K562 (cell line): ENCODE measurements around the gene SEPTIN2. TPM values are rescaled to one million over a fixed set of nuclear protein-coding genes. Genes with fewer than 3 reads are reported as not detected.

Experiments used
- ATAC-seq: fragments of 200-7000 bp; cut with Tn5 transposase; 3 replicates; pipeline ENCODE4 v1.9.1; 2020; ENCODE audit warnings: moderate library complexity
- BruUV-seq: library from RNA; stranded (reverse); fragments of 400-500 nt; replicated peaks from 2 replicates; lab custom pipeline; 2021; lab: Mats Ljungman, UMichigan
- CTCF ChIA-PET: fragments of 300-600 bp; formaldehyde crosslinking; extraction: SDS; loops from one replicate; lab custom pipeline; 2021; ENCODE audit warnings: low intra/inter-chr PET ratio; lab: Yijun Ruan, JAX
- POLR2A ChIA-PET: fragments of 300-600, 350-650 bp; sonication (Branson Sonifier 250); formaldehyde crosslinking; extraction: SDS; loops from one replicate; lab custom pipeline; 2021; ENCODE audit warnings: antibody characterized with exemption, inconsistent platforms; lab: Yijun Ruan, JAX
- DNase-seq, 4 experiments: peaks; one replicate each; pipeline versions ENCODE4 v3.0.0 to v3.0.0-alpha.2; 2011 to 2018; ENCODE audit warnings: low spot score in 3 of 4, mixed read lengths in 3 of 4; ENCODE audit errors: extremely low read depth in 1 of 4
- FAIRE-seq: peaks from 2 replicates; lab custom pipeline; 2011; peaks lifted over from hg19 to GRCh38; lab: Jason Lieb, UNC
- H2AFZ ChIP-seq: 2 replicates; pipeline ENCODE4 v1.6.0; 2011; ENCODE audit warnings: low read depth, low read length, control low read depth, inconsistent platforms
- H3K27ac ChIP-seq: fragments of 200-600 bp; 3 replicates; pipeline ENCODE4 v1.8.0; 2011; ENCODE audit warnings: low read depth, mild to moderate bottlenecking, control low read depth, inconsistent platforms, low read length, moderate library complexity, mixed read lengths; ENCODE audit errors: extremely low read depth
- H3K27me3 ChIP-seq, 2 experiments: fragments of 300-600 bp in 1 of 2; 2 replicates in 1 of 2; 3 replicates in 1 of 2; pipeline versions ENCODE4 v1.6.0 to v1.8.0; 2011; ENCODE audit warnings: inconsistent platforms in 2 of 2, low read length in 2 of 2, mild to moderate bottlenecking in 1 of 2, mixed read lengths in 1 of 2, moderate library complexity in 1 of 2; ENCODE audit not compliant: control insufficient read depth in 2 of 2, insufficient read depth in 2 of 2
- H3K36me3 ChIP-seq: fragments of 300-600 bp; 3 replicates; pipeline ENCODE4 v1.8.0; 2011; ENCODE audit warnings: mild to moderate bottlenecking, low read length, inconsistent platforms; ENCODE audit not compliant: control insufficient read depth, insufficient read depth
- H3K4me1 ChIP-seq, 2 experiments: fragments of 200-600 bp in 1 of 2; replicated peaks in 1 of 2; 2 replicates in 1 of 2; 3 replicates in 1 of 2; pipeline versions ENCODE4 v1.5.1 to v1.8.0; 2011; ENCODE audit warnings: inconsistent platforms in 2 of 2, low read length in 2 of 2, mild to moderate bottlenecking in 1 of 2, mixed read lengths in 1 of 2, moderate library complexity in 1 of 2; ENCODE audit not compliant: control insufficient read depth in 2 of 2, insufficient read depth in 2 of 2
- H3K4me2 ChIP-seq: 2 replicates; pipeline ENCODE4 v1.6.1; 2011; ENCODE audit warnings: low read length, control low read depth, inconsistent platforms, mixed read lengths; ENCODE audit not compliant: insufficient read depth
- H3K4me3 ChIP-seq: fragments of 200-600 bp; sonication (generic), shearing (Covaris generic); 2 replicates; pipeline ENCODE4 v1.5.1; 2016; ENCODE audit warnings: control low read depth, inconsistent platforms
- H3K79me2 ChIP-seq: fragments of 200-600 bp; 3 replicates; pipeline ENCODE4 v1.8.0; 2011; ENCODE audit warnings: low read length, inconsistent platforms; ENCODE audit not compliant: control insufficient read depth, insufficient read depth
- H3K9ac ChIP-seq, 2 experiments: 2 replicates each; pipeline versions ENCODE4 v1.6.0 to v1.6.1; 2011; ENCODE audit warnings: low read depth in 2 of 2, low read length in 2 of 2, control low read depth in 1 of 2, inconsistent platforms in 1 of 2, mild to moderate bottlenecking in 1 of 2, mixed read lengths in 1 of 2; ENCODE audit not compliant: insufficient read depth in 1 of 2
- H3K9me1 ChIP-seq: one replicate; pipeline ENCODE4 v1.6.0; 2011; ENCODE audit warnings: inconsistent platforms, mild to moderate bottlenecking, low read length, moderate library complexity; ENCODE audit not compliant: control insufficient read depth, insufficient read depth
- H3K9me3 ChIP-seq: replicated peaks from 2 replicates; pipeline ENCODE4 v1.5.1; 2011; ENCODE audit warnings: low read depth, low read length, inconsistent platforms; ENCODE audit not compliant: control insufficient read depth, insufficient read depth
- H4K20me1 ChIP-seq: replicated peaks from 2 replicates; pipeline ENCODE4 v1.6.1; 2011; ENCODE audit warnings: low read length, inconsistent platforms, mixed read lengths; ENCODE audit not compliant: control insufficient read depth, insufficient read depth
- E2F4 ChIP-seq: sonication (generic); formaldehyde crosslinking; IDR thresholded peaks from 2 replicates; pipeline ENCODE4 v1.8.0; 2022; ENCODE audit warnings: mild to moderate bottlenecking, low read depth, missing genetic modification reagents
- FOXA1 ChIP-seq: fragments of 450-650 bp; IDR thresholded peaks from 2 replicates; pipeline ENCODE4 v1.6.1; 2016; ENCODE audit warnings: mild to moderate bottlenecking, borderline replicate concordance
- FOXK2 ChIP-seq, 2 experiments: fragments of 450-650 bp; IDR thresholded peaks in 1 of 2; conservative IDR thresholded peaks in 1 of 2; 2 replicates each; pipeline ENCODE4 v1.6.1; 2016; ENCODE audit warnings: low read depth in 2 of 2, mild to moderate bottlenecking in 1 of 2
- KDM4B ChIP-seq, 2 experiments: fragments of 450-650 bp in 1 of 2; sonication (generic) in 1 of 2; IDR thresholded peaks; 2 replicates each; pipeline ENCODE4 v1.6.1; 2016 to 2017; ENCODE audit warnings: borderline replicate concordance in 2 of 2, antibody characterized with exemption in 1 of 2, low read depth in 1 of 2, mild to moderate bottlenecking in 1 of 2
- MEF2A ChIP-seq: IDR thresholded peaks from 2 replicates; pipeline ENCODE4 v1.6.1; 2011; ENCODE audit warnings: low read depth, mild to moderate bottlenecking, low read length, moderate library complexity; ENCODE audit not compliant: control insufficient read depth
- PHB2 ChIP-seq: fragments of 450-650 bp; IDR thresholded peaks from 2 replicates; pipeline ENCODE4 v1.6.1; 2017; ENCODE audit warnings: low read depth
- POLR2AphosphoS5 ChIP-seq: IDR thresholded peaks from 2 replicates; pipeline ENCODE4 v1.6.1; 2011; ENCODE audit warnings: mild to moderate bottlenecking, low read depth, low read length, moderate library complexity; ENCODE audit not compliant: control insufficient read depth, insufficient read depth
- RBM15 ChIP-seq: fragments of 200-400 bp; formaldehyde crosslinking; IDR thresholded peaks from 2 replicates; pipeline ENCODE4 v1.6.1; 2018; ENCODE audit warnings: mild to moderate bottlenecking, low read length, moderate library complexity; ENCODE audit not compliant: insufficient read depth
- ZBTB17 ChIP-seq: fragments of 450-650 bp; formaldehyde crosslinking; IDR thresholded peaks from 2 replicates; pipeline ENCODE4 v1.4.0; 2020; ENCODE audit warnings: mild to moderate bottlenecking
- ZNF347 ChIP-seq: fragments of 450-650 bp; formaldehyde crosslinking; IDR thresholded peaks from 2 replicates; pipeline ENCODE4 v1.4.0; 2020; ENCODE audit warnings: low read depth, mild to moderate bottlenecking, moderate library complexity
- ZNF764 ChIP-seq: fragments of 250-450 bp; sonication (Bioruptor Pico); IDR thresholded peaks from 2 replicates; pipeline ENCODE4 v1.4.0; 2020; ENCODE audit warnings: low read depth, mild to moderate bottlenecking, moderate library complexity
- ZNF780A ChIP-seq: fragments of 250-450 bp; sonication (Bioruptor Pico); IDR thresholded peaks from 2 replicates; pipeline ENCODE4 v1.5.0; 2021; ENCODE audit warnings: mild to moderate bottlenecking
- WGBS: fragments of 100-300 bp; shearing (Covaris generic); methylation state at CpG from one replicate; pipeline ENCODE4 v1.1.6; 2016; ENCODE audit warnings: low coverage, mixed read lengths; ENCODE audit not compliant: insufficient coverage; ENCODE audit errors: missing lambda C conversion rate; 5-methylcytosine and 5-hydroxymethylcytosine counted together
- in situ Hi-C: fragments of 300-500 bp; cut with MboI; formaldehyde crosslinking; loops from 4 replicates; pipeline ENCODE4 v1.15.0; 2018; ENCODE audit warnings: inconsistent platforms, mixed read lengths
- intact Hi-C: fragments of 100-400 bp; cut with micrococcal nuclease; formaldehyde crosslinking; loops from 2 replicates; pipeline ENCODE4 v1.14.2; 2022
- polyA plus RNA-seq, 8 experiments: library from polyadenylated mRNA; depleted of rRNA in 4 of 8; stranded (reverse) in 5 of 8; unstranded in 3 of 8; fragments of >200 nt; fragmentation: Nextera tagmentation in 2 of 8; fragmentation: Illumina TruSeq in 1 of 8; extraction: Ambion mirVana in 2 of 8; extraction: Trizol in 1 of 8; gene quantifications; 2 replicates each; pipeline versions ENCODE4 v1.2.1 to v1.2.3, GENCODE V29; 2011 to 2014; ENCODE audit warnings: inconsistent platforms in 1 of 8, missing spikeins in 1 of 8
- total RNA-seq, 7 experiments: library from RNA; depleted of rRNA in 6 of 7; stranded (reverse); fragments of >200 nt in 6 of 7; fragmentation: Illumina TruSeq in 2 of 7; extraction: Trizol in 2 of 7; gene quantifications; 2 replicates each; pipeline versions ENCODE4 v1.2.1 to v1.2.3, GENCODE V29; 2011 to 2021; ENCODE audit warnings: low replicate concordance in 1 of 7
- TF ChIP-seq, protein P1 (sequence below): sonication (generic); formaldehyde crosslinking; IDR thresholded peaks from 2 replicates; pipeline ENCODE4 v1.8.0; 2022; ENCODE audit warnings: mild to moderate bottlenecking, missing genetic modification reagents
- TF ChIP-seq, protein P2 (sequence below): sonication (generic); formaldehyde crosslinking; IDR thresholded peaks from 2 replicates; pipeline ENCODE4 v1.8.1; 2023; ENCODE audit warnings: mild to moderate bottlenecking, missing genetic modification reagents

SEPTIN2 gene
- total and polyA plus RNA-seq, 9 of the 15 experiments (the other 6 are each of a cell fraction or from before 2014, with no cell fraction given) = 121 to 367 (median 166) TPM

- CTCF ChIA-PET = no interaction called here
- no peaks in the 10 kb centered on the region; the same call in 2 of the 3 replicates for H3K79me2 ChIP-seq
- intact Hi-C loops (no loop called here), in situ Hi-C loops (no loop called here)
- no peak for ATAC-seq
- H4K20me1 ChIP-seq = no peaks in the 10 kb centered on the region
- H3K36me3 ChIP-seq = peaks cover 13% of the 10 kb centered on the region; the same call in 2 of the 3 replicates
- no peak overlapping the region for H3K4me2 ChIP-seq
- DNase-seq = no peak
- no peaks in the 10 kb centered on the region for H3K4me1 ChIP-seq
- 76% methylated on average over 2 of the region's 2 CpGs for WGBS
- no peak overlapping the region for H2AFZ ChIP-seq
- H3K27ac ChIP-seq = no peak overlapping the region
- H3K27me3 ChIP-seq = no peaks in the 10 kb centered on the region
- H3K9ac ChIP-seq = no peak overlapping the region
- BruUV-seq = no TSS peak
- POLR2A ChIA-PET = no interaction called here
- H3K9me1 ChIP-seq = no peaks in the 10 kb centered on the region
- no peak for FAIRE-seq
- no peak overlapping the region for H3K4me3 ChIP-seq
- no peaks in the 10 kb centered on the region for H3K9me3 ChIP-seq
- TF ChIP-seq, protein P1, sequence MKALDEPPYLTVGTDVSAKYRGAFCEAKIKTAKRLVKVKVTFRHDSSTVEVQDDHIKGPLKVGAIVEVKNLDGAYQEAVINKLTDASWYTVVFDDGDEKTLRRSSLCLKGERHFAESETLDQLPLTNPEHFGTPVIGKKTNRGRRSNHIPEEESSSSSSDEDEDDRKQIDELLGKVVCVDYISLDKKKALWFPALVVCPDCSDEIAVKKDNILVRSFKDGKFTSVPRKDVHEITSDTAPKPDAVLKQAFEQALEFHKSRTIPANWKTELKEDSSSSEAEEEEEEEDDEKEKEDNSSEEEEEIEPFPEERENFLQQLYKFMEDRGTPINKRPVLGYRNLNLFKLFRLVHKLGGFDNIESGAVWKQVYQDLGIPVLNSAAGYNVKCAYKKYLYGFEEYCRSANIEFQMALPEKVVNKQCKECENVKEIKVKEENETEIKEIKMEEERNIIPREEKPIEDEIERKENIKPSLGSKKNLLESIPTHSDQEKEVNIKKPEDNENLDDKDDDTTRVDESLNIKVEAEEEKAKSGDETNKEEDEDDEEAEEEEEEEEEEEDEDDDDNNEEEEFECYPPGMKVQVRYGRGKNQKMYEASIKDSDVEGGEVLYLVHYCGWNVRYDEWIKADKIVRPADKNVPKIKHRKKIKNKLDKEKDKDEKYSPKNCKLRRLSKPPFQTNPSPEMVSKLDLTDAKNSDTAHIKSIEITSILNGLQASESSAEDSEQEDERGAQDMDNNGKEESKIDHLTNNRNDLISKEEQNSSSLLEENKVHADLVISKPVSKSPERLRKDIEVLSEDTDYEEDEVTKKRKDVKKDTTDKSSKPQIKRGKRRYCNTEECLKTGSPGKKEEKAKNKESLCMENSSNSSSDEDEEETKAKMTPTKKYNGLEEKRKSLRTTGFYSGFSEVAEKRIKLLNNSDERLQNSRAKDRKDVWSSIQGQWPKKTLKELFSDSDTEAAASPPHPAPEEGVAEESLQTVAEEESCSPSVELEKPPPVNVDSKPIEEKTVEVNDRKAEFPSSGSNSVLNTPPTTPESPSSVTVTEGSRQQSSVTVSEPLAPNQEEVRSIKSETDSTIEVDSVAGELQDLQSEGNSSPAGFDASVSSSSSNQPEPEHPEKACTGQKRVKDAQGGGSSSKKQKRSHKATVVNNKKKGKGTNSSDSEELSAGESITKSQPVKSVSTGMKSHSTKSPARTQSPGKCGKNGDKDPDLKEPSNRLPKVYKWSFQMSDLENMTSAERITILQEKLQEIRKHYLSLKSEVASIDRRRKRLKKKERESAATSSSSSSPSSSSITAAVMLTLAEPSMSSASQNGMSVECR = no peak
- TF ChIP-seq PHB2 (no peak), RBM15 (no peak), ZNF347 (no peak), FOXK2 (conservative IDR thresholded peaks at IDR 0.05 in 1 of 2, IDR thresholded peaks at IDR 0.05 in 1 of 2; ENCODE audit: low read depth in 2 of 2) (no peak), ZBTB17 (CRISPR knock-in tag) (no peak), MEF2A (no peak), ZNF780A (no peak), E2F4 (CRISPR knock-in tag) (no peak), POLR2AphosphoS5 (no peak), KDM4B (IDR thresholded peaks at IDR 0.05; ENCODE audit: borderline replicate concordance in 2 of 2, low read depth in 1 of 2) (no peak), FOXA1 (no peak), ZNF764 (CRISPR knock-in tag) (no peak)
- TF ChIP-seq, protein P2, sequence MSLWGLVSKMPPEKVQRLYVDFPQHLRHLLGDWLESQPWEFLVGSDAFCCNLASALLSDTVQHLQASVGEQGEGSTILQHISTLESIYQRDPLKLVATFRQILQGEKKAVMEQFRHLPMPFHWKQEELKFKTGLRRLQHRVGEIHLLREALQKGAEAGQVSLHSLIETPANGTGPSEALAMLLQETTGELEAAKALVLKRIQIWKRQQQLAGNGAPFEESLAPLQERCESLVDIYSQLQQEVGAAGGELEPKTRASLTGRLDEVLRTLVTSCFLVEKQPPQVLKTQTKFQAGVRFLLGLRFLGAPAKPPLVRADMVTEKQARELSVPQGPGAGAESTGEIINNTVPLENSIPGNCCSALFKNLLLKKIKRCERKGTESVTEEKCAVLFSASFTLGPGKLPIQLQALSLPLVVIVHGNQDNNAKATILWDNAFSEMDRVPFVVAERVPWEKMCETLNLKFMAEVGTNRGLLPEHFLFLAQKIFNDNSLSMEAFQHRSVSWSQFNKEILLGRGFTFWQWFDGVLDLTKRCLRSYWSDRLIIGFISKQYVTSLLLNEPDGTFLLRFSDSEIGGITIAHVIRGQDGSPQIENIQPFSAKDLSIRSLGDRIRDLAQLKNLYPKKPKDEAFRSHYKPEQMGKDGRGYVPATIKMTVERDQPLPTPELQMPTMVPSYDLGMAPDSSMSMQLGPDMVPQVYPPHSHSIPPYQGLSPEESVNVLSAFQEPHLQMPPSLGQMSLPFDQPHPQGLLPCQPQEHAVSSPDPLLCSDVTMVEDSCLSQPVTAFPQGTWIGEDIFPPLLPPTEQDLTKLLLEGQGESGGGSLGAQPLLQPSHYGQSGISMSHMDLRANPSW (CRISPR knock-in tag) = no peak
These were observed 63.1 kb downstream of the SEPTIN2 start for GRCh38 chr2:241378816-241379215.
